GM12874 (cell line): ENCODE data around the gene HPGDS.

Source experiments
- CTCF ChIP-seq: IDR thresholded peaks from 2 replicates; pipeline ENCODE4 v1.5.1; 2011; ENCODE audit warnings: low read depth, mild to moderate bottlenecking, control low read depth, low read length, moderate library complexity; ENCODE audit not compliant: insufficient read depth

The HPGDS gene

GRCh38 chr4:94278781-94279180 lies 63.9 kb downstream of the HPGDS start:
- no peak for TF ChIP-seq CTCF

GRCh38 chr4:94277534-94277933 lies 65.1 kb downstream of the HPGDS start:
- TF ChIP-seq CTCF: no peak

GRCh38 chr4:94276204-94276603 lies 66.4 kb downstream of the HPGDS start:
- no peak for TF ChIP-seq CTCF

GRCh38 chr4:94274912-94275311 lies 67.7 kb downstream of the HPGDS start:
- TF ChIP-seq CTCF: no peak

- TF ChIP-seq CTCF: no peak
These were observed 71.4 kb downstream of the HPGDS start for GRCh38 chr4:94271248-94271647.

GRCh38 chr4:94267037-94267436 lies 75.6 kb downstream of the HPGDS start:
- TF ChIP-seq CTCF: no peak

GRCh38 chr4:94262163-94263016 lies 80.2 kb downstream of the HPGDS start:
- TF ChIP-seq CTCF: no peak
